T-helper 1 cell treated with Interleukin-12 subunit alpha and Interleukin-12 subunit beta and Interleukin-4 antibody, amounts not matched to agents 30 ng/mL and 1 ng/mL, for 36 hours (primary cell): Measurements from ENCODE around the gene MAVS. TPM values are rescaled to one million over a fixed set of nuclear protein-coding genes. Genes with fewer than 3 reads are reported as not detected.

Source experiments
- intact Hi-C: fragments of 100-400 bp; cut with micrococcal nuclease; formaldehyde crosslinking; loops from one replicate; pipeline ENCODE4 v1.15.1; 2024
- total RNA-seq: library from RNA; stranded (reverse); gene quantifications from 2 replicates; pipeline ENCODE4 v1.2.3, GENCODE V29; 2022

MAVS gene
- total RNA-seq, 1 donor from 2014 or later, result 43.1 TPM

DNA sequence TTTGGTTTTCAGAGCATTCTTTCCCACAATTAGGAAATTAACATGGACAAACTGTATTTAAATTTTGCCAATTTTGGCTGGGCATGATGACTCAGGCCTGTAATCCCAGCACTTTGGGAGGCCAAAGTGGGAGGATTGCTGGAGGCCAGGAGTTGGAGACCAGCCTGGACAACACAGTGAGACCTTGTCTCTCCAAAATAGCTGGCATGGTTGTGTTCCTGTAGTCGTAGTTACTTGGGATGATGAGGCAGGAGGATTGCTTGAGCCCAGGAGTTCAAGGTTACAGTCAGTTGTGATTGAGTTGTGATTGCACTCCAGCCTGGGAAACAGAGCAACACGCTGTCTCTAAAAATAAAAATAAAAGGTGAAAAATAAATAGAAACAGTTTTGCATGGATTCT is 57.6 kb downstream of the MAVS start:
- intact Hi-C loops, result no loop called here

DNA sequence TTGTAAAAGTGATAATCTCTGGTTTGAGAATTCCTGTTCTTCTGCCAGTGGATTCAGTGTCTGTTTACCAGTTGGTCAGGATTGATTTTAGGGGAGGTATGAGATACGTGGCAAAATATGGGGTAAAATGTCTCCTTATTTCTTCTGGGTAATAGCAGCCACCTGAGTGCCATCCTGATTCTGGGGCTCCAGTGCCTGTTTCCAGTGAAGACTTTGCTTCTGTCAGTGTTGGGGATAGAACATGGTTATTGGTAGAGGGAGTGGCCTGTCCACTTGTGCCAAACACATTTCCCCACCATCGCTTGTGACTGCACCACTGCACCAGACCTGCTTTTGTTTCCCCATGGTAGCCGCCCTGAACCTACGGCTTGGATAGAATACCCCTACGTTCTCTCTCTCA is 58.2 kb downstream of the MAVS start:
- intact Hi-C loops, result loop anchor here (5.0 kb wide), 4 partner anchors 77 to 108 kb away; partner anchors contain the start of genes AP5S1 and CDC25B

DNA sequence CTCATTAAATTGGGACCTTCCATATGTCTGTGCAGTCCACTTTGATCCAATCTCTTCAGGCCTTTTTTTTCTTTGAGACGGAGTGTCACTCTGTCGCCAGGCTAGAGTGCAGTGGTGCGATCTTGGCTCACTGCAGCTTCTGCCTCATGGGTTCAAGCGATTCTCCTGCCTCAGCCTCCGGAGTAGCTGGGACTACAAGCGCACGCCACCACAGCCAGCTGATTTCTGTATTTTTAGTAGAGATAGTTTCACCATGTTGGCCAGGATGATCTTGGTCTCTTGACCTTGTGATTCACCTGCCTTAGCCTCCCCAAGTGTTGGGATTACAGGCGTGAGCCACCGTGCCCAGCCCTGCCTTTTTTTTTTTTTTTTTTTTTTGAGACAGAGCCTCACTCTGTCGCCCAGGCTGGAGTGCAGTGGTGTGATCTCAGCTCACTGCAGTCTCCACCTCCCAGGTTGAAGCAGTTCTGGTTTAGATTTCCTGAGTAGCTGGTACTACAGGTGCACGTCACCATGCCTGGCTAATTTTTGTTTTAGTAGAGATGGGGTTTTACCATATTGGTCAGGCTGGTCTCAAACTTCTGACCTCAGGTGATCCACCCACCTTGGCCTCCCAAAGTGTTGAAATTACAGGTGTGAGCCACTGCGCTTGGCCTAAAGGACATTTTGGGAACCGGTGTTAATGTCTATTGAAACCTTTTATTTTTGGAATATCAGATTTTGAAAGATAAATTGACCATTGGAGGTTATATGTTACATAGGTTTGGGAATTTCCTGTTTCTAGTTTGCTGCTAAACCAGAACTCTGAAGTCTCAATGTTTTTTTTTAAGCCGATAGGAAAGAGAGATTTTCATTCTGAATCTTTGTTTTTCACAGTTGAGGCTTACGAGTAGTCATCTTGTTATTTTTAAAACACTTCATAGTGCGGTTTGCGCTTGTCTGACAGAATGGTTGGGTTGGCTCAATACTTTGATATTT is 60.4 kb downstream of the MAVS start:
- intact Hi-C loops, result loop anchor here (1.0 to 5.0 kb wide), 6 partner anchors 18 to 178 kb away; partner anchors contain the start of genes AP5S1, CDC25B and PANK2

DNA sequence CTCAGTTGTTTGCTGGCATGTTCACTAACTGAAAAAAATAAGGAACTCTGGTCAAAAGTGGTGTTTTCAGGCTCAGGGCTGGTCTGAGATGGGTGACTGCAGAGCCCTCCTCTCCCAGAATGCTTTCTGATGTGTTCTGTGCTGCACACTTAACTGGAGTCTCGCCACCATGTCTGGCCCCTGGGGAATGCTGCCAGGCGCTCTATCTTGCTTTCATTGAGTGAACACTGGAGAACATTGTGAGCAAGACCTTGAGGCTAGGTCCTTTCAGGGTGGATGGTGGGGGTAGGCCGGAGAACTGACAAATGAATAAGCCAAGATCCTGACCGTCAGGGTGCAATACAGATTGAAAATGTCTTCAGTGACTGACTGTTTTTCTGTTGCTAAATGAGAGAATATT is 62.0 kb downstream of the MAVS start:
- intact Hi-C loops, result loop anchor here (5.0 kb wide), 4 partner anchors 74 to 111 kb away; partner anchors contain the start of genes AP5S1 and CDC25B

DNA sequence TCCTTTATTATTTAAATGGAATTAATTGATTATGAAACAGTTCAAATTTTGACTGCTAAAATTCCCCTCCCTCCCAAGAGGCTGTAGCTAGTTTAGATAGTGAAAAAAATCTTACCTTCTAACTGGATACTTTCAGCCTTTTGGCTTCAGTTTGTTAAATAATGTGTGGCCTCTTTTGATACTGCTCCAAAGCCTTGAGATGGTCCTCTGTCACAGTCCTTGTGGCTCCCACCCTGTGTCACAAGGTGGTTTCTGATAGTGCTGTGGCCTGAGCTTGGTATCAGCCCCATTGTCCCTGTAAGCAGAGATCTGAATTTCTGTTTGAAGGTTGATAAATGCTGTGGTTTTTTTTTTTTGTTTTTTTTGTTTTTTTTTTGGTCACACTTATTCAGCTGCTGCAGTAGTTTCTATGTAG is 63.3 kb downstream of the MAVS start:
- intact Hi-C loops, result loop anchor here (5.0 kb wide), 4 partner anchors 72 to 113 kb away; partner anchors contain the start of genes AP5S1 and CDC25B

DNA sequence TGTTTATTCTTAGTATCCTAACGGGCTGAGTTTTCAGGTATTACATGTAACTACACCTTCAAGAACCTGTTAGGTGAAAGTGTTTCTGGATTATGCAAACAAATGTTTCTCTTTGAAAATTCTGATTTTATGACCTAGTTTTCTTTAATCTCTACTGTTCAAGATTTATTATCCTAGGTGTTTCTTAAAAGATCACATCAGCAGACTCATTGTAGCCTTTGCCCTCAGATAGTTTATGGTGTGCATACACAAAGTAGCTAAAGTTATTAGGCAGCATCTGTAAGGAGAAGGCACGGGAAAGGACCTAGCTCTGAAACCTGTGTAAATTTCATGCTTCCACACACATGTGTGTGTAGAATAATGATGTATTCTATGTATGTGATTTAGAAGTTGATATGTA is 64.2 kb downstream of the MAVS start:
- intact Hi-C loops, result no loop called here

DNA sequence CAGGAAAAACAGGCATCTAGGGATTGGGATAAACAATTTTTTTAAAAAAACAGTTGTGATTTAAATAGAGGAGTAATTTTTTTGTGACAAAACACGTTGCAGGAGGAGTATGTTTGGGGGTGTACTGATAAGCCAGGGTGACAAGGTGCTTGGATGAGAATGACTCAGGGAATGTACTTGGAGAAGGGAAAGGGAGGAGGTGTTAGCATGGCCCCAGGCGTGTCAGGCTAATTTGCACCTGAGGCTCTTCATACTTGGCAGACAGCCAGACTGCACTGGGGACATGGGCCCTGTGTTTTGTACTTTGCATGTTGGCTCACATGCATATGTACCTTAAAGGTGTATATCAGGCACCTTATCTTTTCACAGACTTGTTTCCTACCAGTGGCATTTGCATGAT is 65.3 kb downstream of the MAVS start:
- intact Hi-C loops, result no loop called here

DNA sequence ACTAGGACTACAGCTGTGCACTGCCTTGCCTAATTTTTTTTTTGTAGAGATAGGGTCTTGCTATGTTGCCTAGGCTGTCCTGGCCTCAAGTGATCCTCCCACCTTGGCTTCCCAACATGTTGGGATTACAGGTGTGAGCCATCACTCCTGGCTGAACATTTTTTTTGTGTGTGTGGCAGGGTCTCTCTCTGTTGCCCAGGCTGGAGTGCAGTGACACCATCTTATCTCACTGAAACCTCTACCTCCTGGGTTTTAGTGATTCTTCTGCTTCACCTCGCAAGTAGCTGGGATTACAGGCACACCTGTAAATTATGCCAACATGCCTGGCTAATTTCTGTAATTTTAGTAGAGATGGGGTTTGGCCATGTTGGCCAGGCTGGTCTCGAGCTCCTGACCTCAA is 67.8 kb downstream of the MAVS start:
- intact Hi-C loops, result no loop called here

DNA sequence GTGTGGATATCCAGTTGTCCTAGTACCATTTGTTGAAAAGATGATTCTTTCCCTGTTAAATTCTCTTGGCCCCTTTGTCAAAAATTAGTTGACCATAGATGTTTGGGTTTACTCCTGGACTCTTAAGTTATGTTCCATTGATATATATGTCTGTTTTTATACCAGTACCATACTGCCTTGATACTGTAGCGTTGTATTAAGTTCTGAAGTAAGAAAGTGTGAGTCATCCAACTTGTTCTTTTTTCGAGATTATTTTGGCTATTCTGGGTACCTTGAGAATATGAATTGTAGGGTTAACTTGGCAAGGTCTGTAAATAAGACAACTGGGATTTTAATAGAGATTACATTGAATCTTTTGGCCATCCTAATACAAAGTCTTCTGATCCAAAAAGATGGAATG is 69.1 kb downstream of the MAVS start:
- intact Hi-C loops, result no loop called here

DNA sequence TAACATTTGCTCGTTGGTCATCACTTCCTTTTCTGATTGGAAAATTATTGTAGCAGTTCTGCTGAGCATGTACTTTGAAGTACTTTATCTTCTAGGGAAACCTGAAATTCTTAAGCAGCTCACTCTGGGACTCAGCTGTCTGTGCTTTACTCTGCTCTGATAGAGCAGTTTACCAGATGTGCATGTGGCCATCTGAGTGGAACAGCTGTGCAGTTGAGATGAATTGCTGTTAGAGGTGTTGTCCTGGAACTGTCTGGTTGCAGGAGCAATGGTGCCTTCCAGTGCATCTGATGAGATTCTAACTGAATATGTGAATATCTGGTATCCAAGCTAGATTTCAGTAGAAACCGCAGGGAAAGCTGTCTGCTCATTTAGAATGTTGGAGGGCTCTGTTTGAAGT is 69.7 kb downstream of the MAVS start:
- intact Hi-C loops, result no loop called here

DNA sequence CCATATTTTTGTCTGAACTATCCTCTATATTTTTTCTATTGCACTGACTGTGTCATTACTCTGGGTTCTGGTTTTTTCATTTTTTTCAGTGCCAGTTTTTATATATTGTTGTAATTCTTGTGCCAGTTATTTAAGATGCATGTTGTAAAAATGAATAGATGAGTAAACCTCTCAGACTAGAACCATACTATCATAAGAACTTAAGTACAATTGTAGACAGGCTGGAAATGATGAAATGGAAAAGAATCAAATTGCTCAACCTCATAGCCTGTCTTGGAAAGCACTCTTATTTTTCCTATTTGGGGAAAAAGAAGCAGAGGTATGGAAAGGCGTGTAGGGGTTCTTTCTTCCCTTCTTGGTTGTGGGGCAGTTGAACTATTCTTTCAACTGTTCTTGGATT is 72.7 kb downstream of the MAVS start:
- intact Hi-C loops, result no loop called here

DNA sequence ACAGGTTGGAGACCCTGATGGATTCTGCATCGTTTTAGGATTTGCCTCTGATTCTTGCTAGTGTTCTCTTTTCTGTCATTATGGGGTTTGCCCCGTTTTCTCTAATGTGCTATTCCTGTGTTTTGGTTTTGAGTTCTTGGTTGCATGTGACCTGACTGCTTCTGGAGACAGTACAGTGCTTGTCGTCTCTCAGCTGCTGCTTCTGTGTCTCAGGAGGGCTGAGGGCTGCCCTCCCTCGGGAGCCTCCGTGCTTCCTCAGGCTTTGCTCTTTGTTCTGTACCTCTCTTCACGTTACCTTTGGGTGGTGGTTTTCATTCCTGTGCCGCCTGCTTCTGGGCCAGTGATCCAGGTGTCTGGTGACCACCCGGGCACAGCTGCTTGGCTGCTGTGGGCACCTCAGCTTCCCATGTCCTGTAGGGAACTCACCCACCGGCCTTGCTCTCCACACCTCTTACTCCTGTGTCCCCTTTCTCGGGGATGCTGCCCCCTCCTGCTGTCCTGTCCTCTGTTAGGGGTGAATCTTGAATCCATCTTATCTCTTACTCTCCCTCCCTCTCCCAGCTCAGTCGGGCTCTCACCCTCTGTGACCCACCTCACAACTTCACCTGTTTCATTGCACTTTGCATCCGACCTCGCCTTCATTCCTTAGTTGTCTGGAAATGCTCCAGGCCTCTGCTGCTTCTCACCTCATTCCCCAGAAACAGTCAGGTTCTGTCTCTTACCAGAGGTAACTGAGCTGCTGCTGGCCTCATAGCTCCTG is 75.8 kb downstream of the MAVS start:
- intact Hi-C loops, result no loop called here

DNA sequence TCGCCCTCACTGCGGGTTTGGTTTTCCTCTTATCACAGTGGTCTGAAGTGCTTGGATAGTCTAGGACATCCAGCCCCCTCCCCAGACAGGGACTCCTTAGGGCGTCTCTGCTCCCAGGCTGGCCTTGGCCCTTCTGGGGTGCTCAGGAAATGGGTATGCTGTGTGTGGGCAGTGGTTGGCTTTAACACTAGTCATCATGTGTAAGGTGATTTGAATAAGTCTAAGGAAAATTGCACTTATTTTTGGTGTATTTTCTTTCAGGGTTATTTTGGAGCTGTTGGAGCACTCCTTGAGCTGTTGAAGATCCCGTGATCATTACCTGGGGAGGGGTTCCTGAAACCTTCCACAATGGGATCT is 76.3 kb downstream of the MAVS start:
- intact Hi-C loops, result no loop called here

DNA sequence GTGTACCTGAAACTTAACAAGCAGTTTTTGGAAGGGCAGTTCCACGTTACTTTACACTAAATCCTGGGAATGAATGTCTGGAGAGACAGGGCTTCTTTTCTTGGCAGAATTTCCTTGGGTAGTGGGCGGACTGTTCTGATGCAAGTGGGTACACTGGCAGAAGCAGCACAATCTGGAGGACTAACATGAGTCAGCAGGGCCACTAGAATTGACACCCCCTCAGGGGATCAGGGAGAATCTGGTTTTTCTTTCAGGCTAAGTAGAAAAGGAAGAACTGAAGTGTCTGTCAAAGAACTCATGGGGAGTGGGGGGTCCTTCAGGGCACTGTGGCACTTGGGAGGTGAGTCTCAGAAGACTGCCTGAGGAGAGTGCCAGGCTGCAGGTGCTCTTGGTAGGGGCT is 77.2 kb downstream of the MAVS start:
- intact Hi-C loops, result no loop called here

DNA sequence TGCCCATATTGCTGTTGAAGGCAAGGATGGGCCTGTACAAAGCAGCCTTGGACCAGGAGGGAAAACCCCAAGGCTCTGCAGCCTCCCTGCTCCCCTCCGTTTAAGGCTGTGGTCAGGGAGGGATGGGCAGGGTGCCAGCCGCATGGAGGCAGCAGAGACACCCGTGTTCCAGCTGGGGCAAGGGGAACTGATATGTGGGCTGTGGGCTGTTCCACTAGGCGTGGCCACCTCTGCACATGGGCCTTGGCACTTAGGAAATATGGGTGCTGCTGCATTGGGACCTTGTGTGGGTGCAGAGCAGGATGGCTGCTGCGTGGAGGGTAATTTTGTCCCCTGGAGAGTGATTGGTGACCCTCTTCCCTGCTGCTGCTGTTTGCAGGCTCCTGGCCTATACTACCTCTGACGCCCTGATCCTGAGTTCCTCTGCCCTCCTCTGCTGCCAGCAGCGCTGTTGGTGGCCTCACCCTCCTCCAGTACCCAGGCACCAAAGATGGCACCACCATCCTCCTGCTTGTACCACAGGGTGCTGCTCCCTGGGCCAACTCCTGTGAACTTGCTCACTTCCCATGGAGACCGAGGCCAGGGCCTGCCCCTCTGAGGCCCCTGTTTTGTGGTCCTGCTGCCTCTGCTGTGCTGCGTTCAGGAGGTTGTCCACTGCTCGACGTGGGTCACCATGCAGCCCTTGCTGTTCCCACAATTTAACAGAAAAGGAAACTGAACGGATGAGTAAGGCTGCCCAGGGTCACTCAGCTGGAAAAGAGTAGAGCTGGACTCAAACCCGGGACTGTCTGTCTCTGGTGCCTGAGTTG is 77.9 kb downstream of the MAVS start:
- intact Hi-C loops, result no loop called here

DNA sequence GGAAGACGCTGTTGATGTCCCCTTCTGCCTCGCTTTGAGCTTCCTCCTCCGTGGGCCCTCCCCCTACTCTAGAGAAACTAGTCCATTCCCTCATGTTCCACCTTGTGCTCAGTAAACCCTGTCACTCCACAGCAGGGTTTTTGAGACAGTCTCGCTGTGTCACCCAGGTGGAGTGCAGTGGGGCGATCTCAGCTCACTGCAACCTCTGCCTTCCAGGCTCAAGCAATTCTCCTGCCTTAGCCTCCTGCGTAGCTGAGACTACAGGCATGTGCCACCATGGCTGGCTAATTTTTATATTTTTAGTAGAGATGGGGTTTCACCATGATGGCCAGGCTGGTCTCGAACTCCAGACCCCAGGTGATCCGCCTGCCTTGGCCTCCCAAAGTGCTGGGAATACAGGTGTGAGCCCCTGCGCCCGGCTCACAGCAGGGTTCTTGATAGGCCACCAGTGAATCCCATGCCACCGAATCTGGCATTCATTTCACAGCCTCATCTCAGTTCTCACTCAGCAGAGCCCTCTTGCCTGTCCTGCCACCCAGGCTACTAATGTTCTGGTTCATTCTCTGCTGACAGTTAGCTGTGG is 78.6 kb downstream of the MAVS start:
- intact Hi-C loops, result no loop called here

Other genes starting within 250 kb of the MAVS start
- not detected in 2 replicates for gene GFRA4, start 183.4 kb upstream of the MAVS start, total RNA-seq
- gene ADAM33, start 164.8 kb upstream of the MAVS start, total RNA-seq, result not detected in 2 replicates
- gene SIGLEC1, start 134.2 kb upstream of the MAVS start, total RNA-seq, result not detected in 2 replicates
- not detected in 2 replicates for gene HSPA12B, start 114.1 kb upstream of the MAVS start, total RNA-seq
- gene ADISSP, start 79.1 kb upstream of the MAVS start, total RNA-seq, result 22.7 and 24.9 TPM in 2 replicates
- gene SPEF1, start 65.4 kb upstream of the MAVS start, total RNA-seq, result 0.12 TPM in 1 of 2 replicates, not detected in the other
- 73.1 and 78.4 TPM in 2 replicates for gene CENPB, start 60.1 kb upstream of the MAVS start, total RNA-seq
- gene CDC25B, start 50.5 kb upstream of the MAVS start, total RNA-seq, result 290 and 296 TPM in 2 replicates
- 15.7 and 17.3 TPM in 2 replicates for gene AP5S1, start 26.3 kb upstream of the MAVS start, total RNA-seq
- gene PANK2, start 42.6 kb downstream of the MAVS start, total RNA-seq, result 52.2 and 59.1 TPM in 2 replicates
- 16.3 and 17.2 TPM in 2 replicates for gene RNF24, start 168.7 kb downstream of the MAVS start, total RNA-seq